B cell (primary cell): ENCODE results near the gene DGKB. TPM values are rescaled to one million over a fixed set of nuclear protein-coding genes. Genes with fewer than 3 reads are reported as not detected.

ENCODE experiments used
- ATAC-seq: fragments of 200-7000 bp; cut with Tn5 transposase; one replicate; pipeline ENCODE4 v1.10.0; 2021; ENCODE audit warnings: low read depth, mild to moderate bottlenecking, moderate number of reproducible peaks, moderate library complexity
- CTCF ChIA-PET: fragments of 350-600 bp; sonication (Branson Sonifier 250); formaldehyde crosslinking; loops from one replicate; lab custom pipeline; 2021; ENCODE audit warnings: antibody characterized with exemption, inconsistent platforms; lab: Charles Lee
- POLR2A ChIA-PET: fragments of 350-600 bp; sonication (Branson Sonifier 250); formaldehyde crosslinking; loops from one replicate; lab custom pipeline; 2021; ENCODE audit warnings: antibody characterized with exemption; lab: Charles Lee
- DNase-seq: peaks from one replicate; pipeline ENCODE4 v3.0.0; 2013
- H2AFZ ChIP-seq: 2 replicates; pipeline ENCODE4 v1.6.1; 2012; ENCODE audit warnings: mild to moderate bottlenecking, low read depth, low read length; ENCODE audit not compliant: insufficient read depth, poor library complexity, severe bottlenecking
- H3K27ac ChIP-seq, 2 donors: 1 replicate in 1 of 2; 2 replicates in 1 of 2; pipeline ENCODE4 v1.5.1; 2012 to 2013; ENCODE audit warnings: low read length in 2 of 2, mild to moderate bottlenecking in 2 of 2, moderate library complexity in 1 of 2
- H3K27me3 ChIP-seq, 4 experiments: fragments of 200-600 bp in 1 of 4; sonication (generic) in 1 of 4; replicated peaks in 1 of 4; 1 replicate in 2 of 4; 2 replicates in 2 of 4; pipeline versions ENCODE4 v1.6.1 to v1.7.0; 2013 to 2016; ENCODE audit warnings: low read length in 3 of 4, mild to moderate bottlenecking in 2 of 4, mixed read lengths in 1 of 4, moderate library complexity in 1 of 4; ENCODE audit not compliant: insufficient read depth in 4 of 4, control insufficient read depth in 3 of 4; ENCODE audit errors: control extremely low read depth in 1 of 4
- H3K36me3 ChIP-seq, 2 experiments: replicated peaks in 1 of 2; 1 replicate in 1 of 2; 2 replicates in 1 of 2; pipeline versions ENCODE4 v1.6.1 to v1.7.1; 2013; ENCODE audit warnings: low read length in 1 of 2; ENCODE audit not compliant: insufficient read depth in 2 of 2, control insufficient read depth in 1 of 2; ENCODE audit errors: control extremely low read depth in 1 of 2, extremely low read depth in 1 of 2
- H3K4me1 ChIP-seq, 2 donors: fragments of 200-600 bp in 1 of 2; sonication (generic) in 1 of 2; 1 replicate in 1 of 2; 2 replicates in 1 of 2; pipeline versions ENCODE4 v1.5.1 to v1.6.1; 2013 to 2017; ENCODE audit warnings: low read length in 2 of 2; ENCODE audit not compliant: control insufficient read depth in 2 of 2, insufficient read depth in 2 of 2
- H3K4me2 ChIP-seq: replicated peaks from 2 replicates; pipeline ENCODE3; 2012; ENCODE audit warnings: mild to moderate bottlenecking, low read depth, low read length; ENCODE audit not compliant: poor library complexity, severe bottlenecking
- H3K4me3 ChIP-seq, 5 experiments: fragments of 200-600 bp in 1 of 5; sonication (generic) in 1 of 5; 1 replicate in 3 of 5; 2 replicates in 2 of 5; pipeline versions ENCODE4 v1.5.1 to v1.7.0; 2011 to 2016; ENCODE audit warnings: low read length in 4 of 5, mild to moderate bottlenecking in 4 of 5, low read depth in 2 of 5, control low read depth in 1 of 5, moderate library complexity in 1 of 5; ENCODE audit not compliant: insufficient read depth in 1 of 5; ENCODE audit errors: control extremely low read depth in 1 of 5, extremely low read depth in 1 of 5
- H3K79me2 ChIP-seq: fragments of 200-600 bp; sonication (generic); one replicate; pipeline ENCODE4 v1.6.0; 2016; ENCODE audit warnings: low read length; ENCODE audit not compliant: control insufficient read depth, insufficient read depth
- H3K9ac ChIP-seq: fragments of 200-600 bp; sonication (generic); 2 replicates; pipeline ENCODE4 v1.6.1; 2017; ENCODE audit warnings: mild to moderate bottlenecking, low read length, moderate library complexity
- H3K9me3 ChIP-seq, 3 donors: one replicate each; pipeline versions ENCODE4 v1.6.1 to v1.7.1; 2013; ENCODE audit warnings: low read length in 2 of 3; ENCODE audit not compliant: control insufficient read depth in 2 of 3, insufficient read depth in 1 of 3; ENCODE audit errors: control extremely low read depth in 1 of 3
- H4K20me1 ChIP-seq: 2 replicates; pipeline ENCODE4 v1.6.0; 2012; ENCODE audit warnings: mild to moderate bottlenecking, low read length; ENCODE audit not compliant: insufficient read depth, control insufficient read depth, poor library complexity, severe bottlenecking
- H3K27ac Mint-ChIP-seq: one replicate; pipeline ENCODE4 v1.8.0; 2021; ENCODE audit warnings: mixed read lengths
- H3K27me3 Mint-ChIP-seq: one replicate; pipeline ENCODE4 v1.8.0; 2021; ENCODE audit warnings: mixed read lengths
- H3K4me1 Mint-ChIP-seq: one replicate; pipeline ENCODE4 v1.8.0; 2021; ENCODE audit warnings: mixed read lengths
- H3K4me3 Mint-ChIP-seq: one replicate; pipeline ENCODE4 v1.8.0; 2021; ENCODE audit warnings: mixed read lengths
- H3K9me3 Mint-ChIP-seq: one replicate; pipeline ENCODE4 v1.8.0; 2022; ENCODE audit warnings: mixed read lengths; ENCODE audit not compliant: insufficient read depth
- EZH2 ChIP-seq: IDR thresholded peaks from 2 replicates; pipeline ENCODE4 v1.6.1; 2012; ENCODE audit warnings: borderline replicate concordance, low read depth, mild to moderate bottlenecking, moderate library complexity, low read length; ENCODE audit not compliant: insufficient read depth, poor library complexity, severe bottlenecking
- WGBS: methylation state at CpG from one replicate; pipeline ENCODE4 v1.1.5; 2013; ENCODE audit warnings: missing lambda C conversion rate; ENCODE audit not compliant: insufficient coverage; 5-methylcytosine and 5-hydroxymethylcytosine counted together
- intact Hi-C: fragments of 100-400 bp; cut with micrococcal nuclease; formaldehyde crosslinking; loops from one replicate; pipeline ENCODE4 v1.10.0; 2022
- polyA plus RNA-seq: library from polyadenylated mRNA; depleted of rRNA; stranded (reverse); fragments of >200 nt; gene quantifications from 2 replicates; pipeline ENCODE4 v1.2.3, GENCODE V29; 2012
- total RNA-seq, 2 donors: library from RNA; stranded (reverse); fragments of 120-200 nt in 1 of 2; gene quantifications; 1 replicate in 1 of 2; 2 replicates in 1 of 2; pipeline versions ENCODE4 v1.2.3 to v1.2.4, GENCODE V29; 2013 to 2022
- TF ChIP-seq, protein P1 (sequence below): fragments of 200-600 bp; IDR thresholded peaks from one replicate; pipeline ENCODE4 v1.8.0; 2022; ENCODE audit warnings: antibody characterized with exemption, mild to moderate bottlenecking

Gene DGKB
- total and polyA plus RNA-seq, 2 donors (not counting 1 experiment from before 2014, with no cell fraction given) = not detected

GRCh38 chr7:14552060-14552459 is 350.5 kb downstream of the DGKB start:
- H3K27ac Mint-ChIP-seq = no peak overlapping the region
- WGBS = no CpG with 5 or more reads among the region's 1 CpG
- no peak for DNase-seq

GRCh38 chr7:14551310-14551709 is 351.2 kb downstream of the DGKB start:
- no peak for DNase-seq
- Histone ChIP-seq H2AFZ (no peak overlapping the region), H3K9ac (no peak overlapping the region), H3K4me2 (no peak overlapping the region), H3K27me3 (no peaks in the 10 kb centered on the region), H3K9me3 (no peaks in the 10 kb centered on the region), H3K4me1 (no peaks in the 10 kb centered on the region), H3K27ac (no peak overlapping the region), H3K79me2 (no peaks in the 10 kb centered on the region), H4K20me1 (no peaks in the 10 kb centered on the region), H3K36me3 (no peaks in the 10 kb centered on the region), H3K4me3 (no peak overlapping the region)
- TF ChIP-seq, protein P1, sequence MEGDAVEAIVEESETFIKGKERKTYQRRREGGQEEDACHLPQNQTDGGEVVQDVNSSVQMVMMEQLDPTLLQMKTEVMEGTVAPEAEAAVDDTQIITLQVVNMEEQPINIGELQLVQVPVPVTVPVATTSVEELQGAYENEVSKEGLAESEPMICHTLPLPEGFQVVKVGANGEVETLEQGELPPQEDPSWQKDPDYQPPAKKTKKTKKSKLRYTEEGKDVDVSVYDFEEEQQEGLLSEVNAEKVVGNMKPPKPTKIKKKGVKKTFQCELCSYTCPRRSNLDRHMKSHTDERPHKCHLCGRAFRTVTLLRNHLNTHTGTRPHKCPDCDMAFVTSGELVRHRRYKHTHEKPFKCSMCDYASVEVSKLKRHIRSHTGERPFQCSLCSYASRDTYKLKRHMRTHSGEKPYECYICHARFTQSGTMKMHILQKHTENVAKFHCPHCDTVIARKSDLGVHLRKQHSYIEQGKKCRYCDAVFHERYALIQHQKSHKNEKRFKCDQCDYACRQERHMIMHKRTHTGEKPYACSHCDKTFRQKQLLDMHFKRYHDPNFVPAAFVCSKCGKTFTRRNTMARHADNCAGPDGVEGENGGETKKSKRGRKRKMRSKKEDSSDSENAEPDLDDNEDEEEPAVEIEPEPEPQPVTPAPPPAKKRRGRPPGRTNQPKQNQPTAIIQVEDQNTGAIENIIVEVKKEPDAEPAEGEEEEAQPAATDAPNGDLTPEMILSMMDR = no peak
- TF ChIP-seq EZH2 = no peak
- ATAC-seq = no peak
- no CpG with 5 or more reads among the region's 1 CpG for WGBS
- intact Hi-C loops = no loop called here
- ChIA-PET CTCF (no interaction called here), POLR2A (no interaction called here)
- Mint-ChIP-seq H3K4me1 (no peaks in the 10 kb centered on the region), H3K27me3 (no peaks in the 10 kb centered on the region), H3K9me3 (no peaks in the 10 kb centered on the region), H3K27ac (no peak overlapping the region), H3K4me3 (no peak overlapping the region)

More at GRCh38 chr7:14552060-14552459, 350.5 kb downstream of the DGKB start:
- Mint-ChIP-seq H3K9me3 (no peaks in the 10 kb centered on the region), H3K27me3 (no peaks in the 10 kb centered on the region), H3K4me1 (no peaks in the 10 kb centered on the region), H3K4me3 (no peak overlapping the region)
- no peaks in the 10 kb centered on the region for H3K79me2 ChIP-seq
- ChIA-PET POLR2A (no interaction called here), CTCF (no interaction called here)
- H3K4me1 ChIP-seq = no peaks in the 10 kb centered on the region
- no peak for TF ChIP-seq EZH2
- H3K27me3 ChIP-seq = no peaks in the 10 kb centered on the region
- no peaks in the 10 kb centered on the region for H3K9me3 ChIP-seq
- H3K9ac ChIP-seq = no peak overlapping the region
- H3K4me3 ChIP-seq = no peak overlapping the region
- intact Hi-C loops = no loop called here
- H2AFZ ChIP-seq = no peak overlapping the region
- no peak overlapping the region for H3K27ac ChIP-seq
- ATAC-seq = no peak
- no peak overlapping the region for H3K4me2 ChIP-seq
- H3K36me3 ChIP-seq = no peaks in the 10 kb centered on the region
- no peaks in the 10 kb centered on the region for H4K20me1 ChIP-seq
